ENCODE data around the gene CIT. TPM values are rescaled to one million over a fixed set of nuclear protein-coding genes. Genes with fewer than 3 reads are reported as not detected.

The CIT gene
- total RNA-seq, 1 donor from 2014 or later: 29.3 TPM

GRCh38 chr12:119819322-119819721, 57.8 kb downstream of the CIT start:
- H3K36me3 Mint-ChIP-seq: peaks cover 2% of the 10 kb centered on the region
- TF ChIP-seq, protein P1, sequence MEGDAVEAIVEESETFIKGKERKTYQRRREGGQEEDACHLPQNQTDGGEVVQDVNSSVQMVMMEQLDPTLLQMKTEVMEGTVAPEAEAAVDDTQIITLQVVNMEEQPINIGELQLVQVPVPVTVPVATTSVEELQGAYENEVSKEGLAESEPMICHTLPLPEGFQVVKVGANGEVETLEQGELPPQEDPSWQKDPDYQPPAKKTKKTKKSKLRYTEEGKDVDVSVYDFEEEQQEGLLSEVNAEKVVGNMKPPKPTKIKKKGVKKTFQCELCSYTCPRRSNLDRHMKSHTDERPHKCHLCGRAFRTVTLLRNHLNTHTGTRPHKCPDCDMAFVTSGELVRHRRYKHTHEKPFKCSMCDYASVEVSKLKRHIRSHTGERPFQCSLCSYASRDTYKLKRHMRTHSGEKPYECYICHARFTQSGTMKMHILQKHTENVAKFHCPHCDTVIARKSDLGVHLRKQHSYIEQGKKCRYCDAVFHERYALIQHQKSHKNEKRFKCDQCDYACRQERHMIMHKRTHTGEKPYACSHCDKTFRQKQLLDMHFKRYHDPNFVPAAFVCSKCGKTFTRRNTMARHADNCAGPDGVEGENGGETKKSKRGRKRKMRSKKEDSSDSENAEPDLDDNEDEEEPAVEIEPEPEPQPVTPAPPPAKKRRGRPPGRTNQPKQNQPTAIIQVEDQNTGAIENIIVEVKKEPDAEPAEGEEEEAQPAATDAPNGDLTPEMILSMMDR (IDR thresholded peaks at IDR 0.05; ENCODE audit: unreplicated experiment): no peak
- H3K27ac Mint-ChIP-seq: no peak overlapping the region

GRCh38 chr12:119817546-119818343, 59.4 kb downstream of the CIT start:
- no peak for DNase-seq (ENCODE audit: low spot score in 2 of 2, unreplicated experiment in 2 of 2)
- Mint-ChIP-seq H3K36me3 (peaks cover 8% of the 10 kb centered on the region), H3K4me1 (no peaks in the 10 kb centered on the region), H3K4me3 (no peak overlapping the region), H3K9me3 (no peaks in the 10 kb centered on the region), H3K27me3 (ENCODE audit: low read depth) (no peaks in the 10 kb centered on the region), H3K27ac (no peak overlapping the region)
- TF ChIP-seq, protein P1 (IDR thresholded peaks at IDR 0.05; ENCODE audit: unreplicated experiment): no peak

More at GRCh38 chr12:119819322-119819721, 57.8 kb downstream of the CIT start:
- H3K4me1 Mint-ChIP-seq: no peaks in the 10 kb centered on the region
- no peaks in the 10 kb centered on the region for H3K9me3 Mint-ChIP-seq
- no peak overlapping the region for H3K4me3 Mint-ChIP-seq
- DNase-seq (ENCODE audit: low spot score in 2 of 2, unreplicated experiment in 2 of 2): no peak
- no peaks in the 10 kb centered on the region for H3K27me3 Mint-ChIP-seq (ENCODE audit: low read depth)

- no peak for DNase-seq (ENCODE audit: low spot score in 2 of 2, unreplicated experiment in 2 of 2)
- Mint-ChIP-seq H3K9me3 (peaks cover 9% of the 10 kb centered on the region), H3K4me3 (no peak overlapping the region), H3K36me3 (peaks cover 15% of the 10 kb centered on the region), H3K4me1 (peaks cover 8% of the 10 kb centered on the region), H3K27me3 (ENCODE audit: low read depth) (no peaks in the 10 kb centered on the region), H3K27ac (no peak overlapping the region)
- TF ChIP-seq, protein P1 (IDR thresholded peaks at IDR 0.05; ENCODE audit: unreplicated experiment): no peak
These were observed 68.1 kb downstream of the CIT start for GRCh38 chr12:119809023-119809422.

- DNase-seq (ENCODE audit: low spot score in 2 of 2, unreplicated experiment in 2 of 2): no peak
- TF ChIP-seq, protein P1 (IDR thresholded peaks at IDR 0.05; ENCODE audit: unreplicated experiment): no peak
- H3K4me3 Mint-ChIP-seq: no peak overlapping the region
- no peak overlapping the region for H3K27ac Mint-ChIP-seq
- peaks cover 15% of the 10 kb centered on the region for H3K36me3 Mint-ChIP-seq
- peaks cover 9% of the 10 kb centered on the region for H3K9me3 Mint-ChIP-seq
- peaks cover 14% of the 10 kb centered on the region for H3K4me1 Mint-ChIP-seq
- H3K27me3 Mint-ChIP-seq (ENCODE audit: low read depth): no peaks in the 10 kb centered on the region
These were observed 68.7 kb downstream of the CIT start for GRCh38 chr12:119808441-119808840.

GRCh38 chr12:119807380-119807779, 69.7 kb downstream of the CIT start:
- TF ChIP-seq, protein P1 (IDR thresholded peaks at IDR 0.05; ENCODE audit: unreplicated experiment): no peak
- H3K4me3 Mint-ChIP-seq: no peak overlapping the region
- peaks cover 9% of the 10 kb centered on the region for H3K36me3 Mint-ChIP-seq
- no peak overlapping the region for H3K27ac Mint-ChIP-seq
- no peak for DNase-seq (ENCODE audit: low spot score in 2 of 2, unreplicated experiment in 2 of 2)
- peaks cover 9% of the 10 kb centered on the region for H3K9me3 Mint-ChIP-seq
- H3K4me1 Mint-ChIP-seq: peaks cover 18% of the 10 kb centered on the region
- H3K27me3 Mint-ChIP-seq (ENCODE audit: low read depth): no peaks in the 10 kb centered on the region

Measured in mesothelial cell of epicardium (in vitro differentiated cells).